Measurements from ENCODE around the gene EVI5L.
"Not testable (repeated sequence)": the region's sequence is repeated elsewhere in the genome, so short reads cannot be mapped to it uniquely, and the experiment has no call there.

Gene EVI5L

GRCh38 chr19:7848779-7849457 lies 18.9 kb downstream of the EVI5L start:
- DNase-seq, result no peak

GRCh38 chr19:7849631-7849999 lies 19.6 kb downstream of the EVI5L start:
- no peak for DNase-seq

GRCh38 chr19:7850000-7850813 lies 20.2 kb downstream of the EVI5L start:
- DNase-seq, result no peak

GRCh38 chr19:7850945-7851622 lies 21.1 kb downstream of the EVI5L start:
- no peak for DNase-seq

- DNase-seq, result no peak
These were observed 21.8 kb downstream of the EVI5L start for GRCh38 chr19:7851623-7852500.

- DNase-seq, result peak; percentile 43
These were observed 23.1 kb downstream of the EVI5L start for GRCh38 chr19:7852851-7853769.

GRCh38 chr19:7853770-7854128 lies 23.7 kb downstream of the EVI5L start:
- DNase-seq, result no peak

- no peak for DNase-seq
These were observed 25.5 kb downstream of the EVI5L start for GRCh38 chr19:7855426-7856108.

- no peak for DNase-seq
These were observed 26.1 kb downstream of the EVI5L start for GRCh38 chr19:7856109-7856591.

- no peak for DNase-seq
These were observed 27.0 kb downstream of the EVI5L start for GRCh38 chr19:7856679-7857663.

GRCh38 chr19:7857727-7858108 lies 27.7 kb downstream of the EVI5L start:
- DNase-seq, result no peak

GRCh38 chr19:7858109-7858770 lies 28.2 kb downstream of the EVI5L start:
- no peak for DNase-seq

GRCh38 chr19:7859087-7859486 lies 29.1 kb downstream of the EVI5L start:
- not testable (repeated sequence) for DNase-seq

- DNase-seq, result no peak
These were observed 30.1 kb downstream of the EVI5L start for GRCh38 chr19:7859831-7860713.

- no peak for DNase-seq
These were observed 30.9 kb downstream of the EVI5L start for GRCh38 chr19:7860714-7861618.

- DNase-seq, result no peak
These were observed 31.8 kb downstream of the EVI5L start for GRCh38 chr19:7861619-7862412.
